Activated CD4-positive, alpha-beta T cell treated with anti-CD3 and anti-CD28 coated beads for 24 hours (primary cell): ENCODE measurements around the gene IQSEC1.

ENCODE experiments used
- DNase-seq, 2 donors: peaks; one replicate each; pipeline ENCODE4 v3.0.0-alpha.2; 2020; ENCODE audit warnings: low read depth in 2 of 2

IQSEC1 gene

DNA sequence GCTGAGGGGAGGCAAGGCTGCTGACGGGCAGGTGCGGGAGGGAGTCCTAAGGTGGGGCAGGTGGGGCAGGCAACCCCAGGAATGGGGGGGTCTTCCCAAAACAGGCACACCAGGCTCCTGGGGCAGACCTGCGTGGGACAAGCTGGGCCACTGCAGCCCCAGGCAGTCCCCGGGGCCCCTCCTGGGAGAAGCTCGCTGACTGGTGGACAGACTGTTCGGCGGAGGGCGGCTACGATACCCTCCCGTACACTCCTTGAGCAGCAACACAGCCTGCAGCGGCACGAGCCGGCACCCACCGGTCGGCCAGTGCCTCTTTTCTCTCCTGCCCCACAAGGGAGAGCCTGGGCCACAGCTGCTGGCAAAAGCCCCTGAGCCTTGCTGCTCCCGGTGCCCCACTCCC is 165.9 kb downstream of the IQSEC1 start:
- no peak for DNase-seq

DNA sequence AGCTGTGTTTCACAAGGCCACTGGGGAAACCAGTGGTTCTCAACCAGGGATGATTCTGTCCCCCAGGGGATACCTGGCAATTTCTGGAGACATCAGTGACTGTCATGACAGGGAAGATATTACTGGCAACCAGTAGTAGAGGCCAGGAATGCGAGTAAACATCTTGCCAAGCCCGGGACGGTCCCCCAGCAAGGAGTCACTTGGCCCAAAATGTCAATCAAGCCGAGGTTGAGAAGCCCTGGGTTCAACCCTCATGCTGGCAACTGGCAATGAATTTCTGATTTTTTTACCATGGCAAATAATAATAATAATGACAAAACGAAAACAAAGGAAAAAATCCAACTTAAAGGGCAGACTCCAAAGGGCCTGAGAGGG is 166.3 kb downstream of the IQSEC1 start:
- no peak for DNase-seq

GRCh38 chr3:12906141-12906915 is 166.9 kb downstream of the IQSEC1 start:
- DNase-seq: no peak

DNA sequence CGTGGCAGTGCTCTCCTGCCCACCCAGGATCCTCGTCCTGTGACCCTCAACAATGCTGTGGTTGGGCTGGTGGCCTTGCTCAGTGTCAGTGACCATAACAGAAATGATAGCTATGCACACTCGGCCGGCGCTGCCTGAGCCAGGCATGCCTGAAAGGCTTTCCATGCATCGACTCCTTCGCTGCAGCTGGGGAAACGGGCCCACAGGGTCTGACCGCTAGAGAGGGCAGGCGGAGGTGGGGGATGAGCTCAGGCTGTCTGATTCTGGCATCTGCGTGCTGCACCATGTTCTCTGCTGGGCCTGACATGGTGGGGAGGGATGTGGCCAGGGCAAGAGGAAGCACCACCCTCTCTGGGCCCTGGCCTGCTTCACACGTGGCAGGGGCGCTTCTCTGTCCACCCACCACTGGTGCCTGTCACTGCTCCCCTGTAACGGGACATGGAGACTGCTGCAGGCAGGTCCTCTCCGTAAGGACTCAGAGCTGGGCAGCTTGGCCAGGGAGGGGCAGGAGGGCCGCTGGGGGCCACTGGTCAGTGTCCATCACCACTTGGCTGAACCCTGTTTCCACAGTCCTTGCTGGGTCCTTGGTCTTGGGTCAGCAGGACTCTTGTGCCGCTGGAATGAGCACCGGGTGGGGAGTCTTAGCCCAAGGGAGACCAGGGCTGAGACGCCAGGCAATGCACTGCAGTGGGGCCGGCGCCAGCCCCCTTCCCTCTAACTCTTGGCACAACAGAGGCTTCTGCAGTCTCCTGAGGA is 167.7 kb downstream of the IQSEC1 start:
- no peak for DNase-seq

- DNase-seq: no peak
These were observed 168.3 kb downstream of the IQSEC1 start for GRCh38 chr3:12904951-12905315.

- DNase-seq: no peak
These were observed 169.3 kb downstream of the IQSEC1 start for GRCh38 chr3:12903881-12904280.

DNA sequence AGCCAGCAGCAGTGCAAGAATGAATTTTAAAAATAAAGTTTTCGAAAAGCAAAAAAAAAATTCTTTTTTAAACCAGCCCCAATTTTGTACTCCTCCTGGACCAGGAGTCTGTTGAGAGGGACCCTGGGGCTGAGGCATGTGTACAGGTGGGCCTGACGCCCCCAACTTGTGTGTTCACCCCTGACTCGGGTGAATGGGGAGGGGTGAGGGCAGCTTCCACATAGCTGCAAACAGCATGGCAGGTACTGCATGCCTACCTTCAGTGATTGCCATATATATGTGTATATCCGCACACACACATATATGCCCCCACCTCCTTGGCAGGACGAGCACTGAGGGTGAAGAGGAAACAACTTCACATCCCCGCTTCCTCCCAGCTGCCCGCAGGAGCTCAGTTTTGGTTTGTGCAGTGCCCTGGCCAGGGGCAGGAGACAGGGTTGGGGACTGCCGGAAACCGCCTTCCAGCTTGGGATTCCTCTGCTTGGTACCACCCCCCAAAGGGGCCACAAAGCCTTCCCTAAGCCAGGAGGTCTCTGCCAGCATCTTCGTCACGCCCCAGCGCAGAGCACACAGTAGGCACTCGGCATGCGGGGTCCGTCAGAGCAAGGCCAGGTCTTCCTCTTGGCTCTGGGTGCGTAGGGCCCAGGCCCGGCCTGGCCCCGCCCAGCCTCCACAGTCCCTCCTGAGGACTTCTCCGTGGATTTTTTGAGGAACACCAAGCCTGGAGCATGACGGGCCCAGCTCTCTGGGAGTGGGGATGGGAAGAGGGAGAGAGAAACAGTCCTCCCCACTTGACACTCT is 170.0 kb downstream of the IQSEC1 start:
- DNase-seq: no peak

- no peak for DNase-seq
These were observed 170.8 kb downstream of the IQSEC1 start for GRCh38 chr3:12902181-12902999.

GRCh38 chr3:12901623-12902045 is 171.6 kb downstream of the IQSEC1 start:
- no peak for DNase-seq

GRCh38 chr3:12900885-12901411 is 172.3 kb downstream of the IQSEC1 start:
- no peak for DNase-seq

GRCh38 chr3:12898965-12899755 is 174.1 kb downstream of the IQSEC1 start:
- no peak for DNase-seq

DNA sequence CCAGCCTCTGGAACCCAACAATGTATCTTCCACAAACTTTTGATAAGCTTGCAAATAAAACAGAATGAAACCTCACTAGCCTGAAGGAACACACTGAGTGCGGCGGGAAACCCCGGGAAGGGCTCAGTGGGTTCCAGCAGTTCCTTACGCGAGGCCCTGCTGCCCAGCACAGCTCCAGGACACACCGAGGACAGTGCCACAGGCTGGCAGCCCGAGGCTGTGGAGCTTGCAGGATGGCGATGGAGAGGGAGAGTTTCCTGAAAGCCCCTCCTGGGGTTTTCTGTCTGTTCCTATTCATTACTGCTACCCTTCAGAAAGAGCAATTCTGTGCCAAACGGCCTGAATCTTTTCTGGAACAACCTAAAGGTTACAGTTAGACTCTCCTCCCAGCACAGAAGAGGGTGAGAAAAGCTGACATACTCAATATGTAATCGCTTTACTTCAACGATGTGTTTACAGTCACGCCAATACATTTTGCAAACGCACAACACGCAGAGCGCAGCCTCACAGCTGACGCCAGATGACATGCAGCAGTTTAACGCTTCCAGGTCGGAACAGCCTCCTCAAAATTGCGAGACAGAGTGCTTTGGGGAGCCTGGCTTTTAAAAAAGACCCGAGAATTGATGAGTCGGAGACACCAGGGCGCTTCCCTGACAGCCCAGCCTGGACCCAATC is 174.8 kb downstream of the IQSEC1 start:
- DNase-seq: no peak

DNA sequence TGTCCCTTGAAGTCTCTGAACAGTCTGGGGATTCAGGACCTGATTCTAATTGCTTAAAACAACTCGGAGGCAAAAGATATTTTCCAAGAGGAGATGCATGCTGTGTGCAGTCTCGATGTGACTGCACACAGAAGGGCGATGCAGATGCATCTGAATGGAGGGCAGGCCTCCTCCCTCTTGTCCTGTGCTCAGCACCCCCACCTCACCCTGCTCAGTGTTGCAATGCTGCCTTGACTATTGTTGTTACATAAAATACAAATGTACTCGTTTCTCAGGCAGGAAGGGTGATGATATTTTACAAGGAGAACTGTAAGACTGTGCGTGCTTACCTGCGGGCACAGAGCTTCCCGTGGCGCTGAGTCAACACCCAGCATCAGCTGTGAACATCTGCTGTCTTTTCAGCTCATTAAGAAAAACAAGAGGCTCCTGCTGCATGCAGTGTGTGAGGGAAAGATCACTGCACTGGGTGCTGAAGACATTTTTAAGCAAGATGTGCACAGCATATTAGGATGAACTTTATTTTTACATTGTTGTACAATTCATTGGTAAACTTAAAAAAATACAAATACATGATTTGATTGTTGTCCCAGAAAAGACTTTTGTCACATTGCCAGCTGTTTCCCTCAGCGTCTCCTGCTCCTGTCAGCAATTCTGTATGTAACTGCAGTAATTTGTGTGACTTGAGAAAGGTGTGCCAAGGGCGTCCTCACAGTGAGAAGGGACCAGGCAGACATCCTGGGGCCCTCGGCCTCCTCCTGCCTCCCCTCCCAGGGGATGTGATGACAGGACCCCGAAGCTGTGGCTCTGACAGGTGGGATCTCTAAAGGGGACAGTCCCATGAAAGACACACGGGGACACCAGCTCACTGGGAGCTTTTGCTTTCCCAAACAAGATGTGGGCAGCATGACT is 175.6 kb downstream of the IQSEC1 start:
- DNase-seq: no peak

- no peak for DNase-seq
These were observed 176.9 kb downstream of the IQSEC1 start for GRCh38 chr3:12896063-12896985.

DNA sequence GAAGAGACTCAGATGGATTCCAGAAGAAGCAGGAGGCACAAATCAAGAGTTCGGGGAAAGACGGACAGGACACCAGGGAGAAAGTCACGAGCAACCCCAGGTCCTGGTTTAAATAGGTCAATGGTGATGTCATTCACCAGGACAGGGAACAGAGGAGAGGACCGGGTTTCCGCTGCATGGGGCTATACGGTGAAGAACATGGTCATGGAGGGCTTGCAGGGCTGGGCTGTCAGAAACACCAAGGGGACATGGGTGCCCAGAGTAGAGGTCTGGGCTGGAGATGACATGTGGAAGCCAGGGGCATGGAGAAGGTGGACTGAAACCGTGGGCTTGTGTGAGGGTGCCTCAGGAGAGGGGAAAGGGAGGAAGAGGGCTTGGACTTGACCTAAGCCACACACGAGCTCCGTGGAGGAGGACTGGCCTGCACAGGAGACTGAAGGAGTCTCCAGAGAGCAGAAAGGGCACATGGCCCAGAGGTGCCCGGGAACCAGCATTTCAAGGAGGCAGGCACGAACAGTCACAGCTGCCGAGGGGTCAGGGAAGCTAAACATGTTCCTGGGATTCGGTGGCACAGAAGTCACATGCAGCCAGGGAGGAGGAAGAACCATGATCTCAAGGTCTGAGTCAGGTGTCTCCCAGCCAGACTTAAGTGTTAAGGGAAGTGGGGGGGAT is 177.7 kb downstream of the IQSEC1 start:
- DNase-seq: no peak

DNA sequence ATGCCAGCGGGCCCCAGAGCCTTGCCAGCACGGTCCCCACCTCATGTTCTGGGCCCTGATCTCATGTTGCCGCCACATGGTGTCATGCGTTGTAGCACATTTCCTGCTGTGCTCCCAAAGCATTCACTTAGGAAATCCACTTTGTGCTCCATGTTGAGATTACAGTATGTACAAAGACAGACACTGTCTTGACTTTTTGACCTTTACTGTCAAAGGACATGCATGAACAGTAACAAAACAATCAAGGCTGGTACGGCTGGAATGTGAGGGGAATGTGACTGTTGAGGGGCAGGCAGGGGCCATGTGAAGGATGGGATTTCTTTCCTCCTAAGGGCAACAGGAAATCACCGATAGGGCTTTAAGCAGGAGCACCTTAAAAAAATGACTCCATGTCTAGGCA is 178.6 kb downstream of the IQSEC1 start:
- DNase-seq: no peak

GRCh38 chr3:12893852-12894251 is 179.4 kb downstream of the IQSEC1 start:
- DNase-seq: no peak
